ENCODE results near the gene GNL2. TPM values are rescaled to one million over a fixed set of nuclear protein-coding genes. Genes with fewer than 3 reads are reported as not detected.
A peak's percentile ranks its signal among the peaks of the same experiment; 100 is the strongest.

GNL2 gene
- total and polyA plus RNA-seq, 10 of the 15 experiments (the other 5 are each of a cell fraction or from before 2014, with no cell fraction given), result 64.2 to 167 (median 88.2) TPM

DNA sequence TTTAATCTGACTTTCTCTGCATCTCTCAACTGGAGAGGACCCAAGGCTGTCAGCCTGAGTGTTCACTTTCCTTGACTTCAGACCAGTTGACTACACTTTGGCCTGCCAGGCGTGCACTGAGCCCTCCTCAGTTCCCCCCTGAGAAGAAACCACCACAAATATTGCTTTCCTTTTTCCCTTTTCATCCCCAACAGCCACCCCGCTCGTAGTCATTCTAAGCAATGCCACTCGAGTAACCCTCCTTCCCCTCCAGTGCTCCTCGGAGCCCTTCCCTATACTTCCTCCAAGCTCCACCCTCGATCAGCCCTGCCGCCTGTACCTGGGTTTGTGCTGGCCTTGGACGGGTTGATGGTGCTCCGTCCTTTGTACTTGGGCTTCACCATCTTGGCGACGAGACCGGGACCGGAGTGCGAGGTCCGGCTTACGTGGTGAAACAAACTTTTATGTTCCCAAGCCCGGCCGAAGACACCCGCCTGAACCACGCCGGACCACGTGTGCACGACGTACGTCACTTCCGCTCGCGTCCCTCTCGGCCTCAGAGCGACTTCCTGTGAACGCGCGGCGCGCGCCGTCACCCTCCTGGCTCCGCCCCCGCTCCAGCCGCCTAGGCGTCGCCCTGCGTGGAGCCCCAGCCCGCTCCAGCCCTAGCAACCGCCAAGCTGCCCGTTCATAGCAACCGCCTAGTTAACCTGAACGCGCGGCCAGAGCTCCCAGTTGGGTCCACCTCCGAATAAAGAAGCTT is at the start of gene GNL2 (continued):
- TF ChIP-seq POLR2AphosphoS5 (IDR thresholded peaks at IDR 0.05; ENCODE audit: low read length), result peak; percentile 93
- TF ChIP-seq RELA (IDR thresholded peaks at IDR 0.05; ENCODE audit: borderline replicate concordance, partially characterized antibody), result no peak
- no peak for TF ChIP-seq RFX5 (IDR thresholded peaks at IDR 0.05; ENCODE audit: low read depth, low read length)
- TF ChIP-seq, protein P1, sequence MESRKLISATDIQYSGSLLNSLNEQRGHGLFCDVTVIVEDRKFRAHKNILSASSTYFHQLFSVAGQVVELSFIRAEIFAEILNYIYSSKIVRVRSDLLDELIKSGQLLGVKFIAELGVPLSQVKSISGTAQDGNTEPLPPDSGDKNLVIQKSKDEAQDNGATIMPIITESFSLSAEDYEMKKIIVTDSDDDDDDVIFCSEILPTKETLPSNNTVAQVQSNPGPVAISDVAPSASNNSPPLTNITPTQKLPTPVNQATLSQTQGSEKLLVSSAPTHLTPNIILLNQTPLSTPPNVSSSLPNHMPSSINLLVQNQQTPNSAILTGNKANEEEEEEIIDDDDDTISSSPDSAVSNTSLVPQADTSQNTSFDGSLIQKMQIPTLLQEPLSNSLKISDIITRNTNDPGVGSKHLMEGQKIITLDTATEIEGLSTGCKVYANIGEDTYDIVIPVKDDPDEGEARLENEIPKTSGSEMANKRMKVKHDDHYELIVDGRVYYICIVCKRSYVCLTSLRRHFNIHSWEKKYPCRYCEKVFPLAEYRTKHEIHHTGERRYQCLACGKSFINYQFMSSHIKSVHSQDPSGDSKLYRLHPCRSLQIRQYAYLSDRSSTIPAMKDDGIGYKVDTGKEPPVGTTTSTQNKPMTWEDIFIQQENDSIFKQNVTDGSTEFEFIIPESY (IDR thresholded peaks at IDR 0.05), result no peak
- TF ChIP-seq LARP7 (IDR thresholded peaks at IDR 0.05), result 0 out of 2 replicates have a peak, but pooled peaks have one; percentile 65
- TF ChIP-seq NBN (IDR thresholded peaks at IDR 0.05), result peak; percentile 77
- no peak for TF ChIP-seq PAX8 (IDR thresholded peaks at IDR 0.05)
- no peak for TF ChIP-seq ZNF622 (IDR thresholded peaks at IDR 0.05)
- peak; percentile 88 for TF ChIP-seq RAD51 (IDR thresholded peaks at IDR 0.05)
- peak; percentile 46; the same call in 2 of the 3 replicates for TF ChIP-seq POU2F2 (IDR thresholded peaks at IDR 0.05; ENCODE audit: borderline replicate concordance, low read depth, low read length)
- peak; percentile 23 for TF ChIP-seq RUNX3 (IDR thresholded peaks at IDR 0.05; ENCODE audit: low read length)
- TF ChIP-seq ATF7 (IDR thresholded peaks at IDR 0.05; ENCODE audit: low read depth), result peak; percentile 62
- TF ChIP-seq POLR2AphosphoS2 (IDR thresholded peaks at IDR 0.05; ENCODE audit: low read depth, low read length), result 0 out of 2 replicates have a peak, but pooled peaks have one; percentile 49
- TF ChIP-seq SMARCA5 (IDR thresholded peaks at IDR 0.05), result no peak
- no peak for TF ChIP-seq JUNB (IDR thresholded peaks at IDR 0.05)
- no peak for TF ChIP-seq CHD2 (IDR thresholded peaks at IDR 0.05; ENCODE audit: borderline replicate concordance, low read depth, low read length)
- TF ChIP-seq BHLHE40 (IDR thresholded peaks at IDR 0.05; ENCODE audit: borderline replicate concordance in 1 of 2, low read depth in 2 of 2, low read length in 1 of 2), result peak; percentile 34 to 62; a peak in 1 of 4 replicates
- TF ChIP-seq ZNF24 (IDR thresholded peaks at IDR 0.05), result no peak
- peak; percentile 37; the same call in 1 of the 2 replicates for TF ChIP-seq TCF12 (IDR thresholded peaks at IDR 0.05; ENCODE audit: low read depth, low read length)
- no peak for TF ChIP-seq ZBTB11 (CRISPR knock-in tag; IDR thresholded peaks at IDR 0.05)
- peak; percentile 34; the same call in 1 of the 2 replicates for TF ChIP-seq DPF2 (IDR thresholded peaks at IDR 0.05)
- peak; percentile 96 for TF ChIP-seq POLR2A (IDR thresholded peaks at IDR 0.05; ENCODE audit: low read depth, low read length)
- no peak for TF ChIP-seq KDM1A (IDR thresholded peaks at IDR 0.05; ENCODE audit: borderline replicate concordance)
- TF ChIP-seq USF2 (IDR thresholded peaks at IDR 0.05; ENCODE audit: borderline replicate concordance, low read depth, low read length), result peak; percentile 84
- TF ChIP-seq, protein P2, sequence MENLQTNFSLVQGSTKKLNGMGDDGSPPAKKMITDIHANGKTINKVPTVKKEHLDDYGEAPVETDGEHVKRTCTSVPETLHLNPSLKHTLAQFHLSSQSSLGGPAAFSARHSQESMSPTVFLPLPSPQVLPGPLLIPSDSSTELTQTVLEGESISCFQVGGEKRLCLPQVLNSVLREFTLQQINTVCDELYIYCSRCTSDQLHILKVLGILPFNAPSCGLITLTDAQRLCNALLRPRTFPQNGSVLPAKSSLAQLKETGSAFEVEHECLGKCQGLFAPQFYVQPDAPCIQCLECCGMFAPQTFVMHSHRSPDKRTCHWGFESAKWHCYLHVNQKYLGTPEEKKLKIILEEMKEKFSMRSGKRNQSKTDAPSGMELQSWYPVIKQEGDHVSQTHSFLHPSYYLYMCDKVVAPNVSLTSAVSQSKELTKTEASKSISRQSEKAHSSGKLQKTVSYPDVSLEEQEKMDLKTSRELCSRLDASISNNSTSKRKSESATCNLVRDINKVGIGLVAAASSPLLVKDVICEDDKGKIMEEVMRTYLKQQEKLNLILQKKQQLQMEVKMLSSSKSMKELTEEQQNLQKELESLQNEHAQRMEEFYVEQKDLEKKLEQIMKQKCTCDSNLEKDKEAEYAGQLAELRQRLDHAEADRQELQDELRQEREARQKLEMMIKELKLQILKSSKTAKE (IDR thresholded peaks at IDR 0.05; ENCODE audit: low read depth, poor library complexity, severe bottlenecking), result no peak
